ENCODE data around the gene NCKAP5L.
A peak's percentile ranks its signal among the peaks of the same experiment; 100 is the strongest.
"Not testable (repeated sequence)": the region's sequence is repeated elsewhere in the genome, so short reads cannot be mapped to it uniquely, and the experiment has no call there.

NCKAP5L gene, protein sequence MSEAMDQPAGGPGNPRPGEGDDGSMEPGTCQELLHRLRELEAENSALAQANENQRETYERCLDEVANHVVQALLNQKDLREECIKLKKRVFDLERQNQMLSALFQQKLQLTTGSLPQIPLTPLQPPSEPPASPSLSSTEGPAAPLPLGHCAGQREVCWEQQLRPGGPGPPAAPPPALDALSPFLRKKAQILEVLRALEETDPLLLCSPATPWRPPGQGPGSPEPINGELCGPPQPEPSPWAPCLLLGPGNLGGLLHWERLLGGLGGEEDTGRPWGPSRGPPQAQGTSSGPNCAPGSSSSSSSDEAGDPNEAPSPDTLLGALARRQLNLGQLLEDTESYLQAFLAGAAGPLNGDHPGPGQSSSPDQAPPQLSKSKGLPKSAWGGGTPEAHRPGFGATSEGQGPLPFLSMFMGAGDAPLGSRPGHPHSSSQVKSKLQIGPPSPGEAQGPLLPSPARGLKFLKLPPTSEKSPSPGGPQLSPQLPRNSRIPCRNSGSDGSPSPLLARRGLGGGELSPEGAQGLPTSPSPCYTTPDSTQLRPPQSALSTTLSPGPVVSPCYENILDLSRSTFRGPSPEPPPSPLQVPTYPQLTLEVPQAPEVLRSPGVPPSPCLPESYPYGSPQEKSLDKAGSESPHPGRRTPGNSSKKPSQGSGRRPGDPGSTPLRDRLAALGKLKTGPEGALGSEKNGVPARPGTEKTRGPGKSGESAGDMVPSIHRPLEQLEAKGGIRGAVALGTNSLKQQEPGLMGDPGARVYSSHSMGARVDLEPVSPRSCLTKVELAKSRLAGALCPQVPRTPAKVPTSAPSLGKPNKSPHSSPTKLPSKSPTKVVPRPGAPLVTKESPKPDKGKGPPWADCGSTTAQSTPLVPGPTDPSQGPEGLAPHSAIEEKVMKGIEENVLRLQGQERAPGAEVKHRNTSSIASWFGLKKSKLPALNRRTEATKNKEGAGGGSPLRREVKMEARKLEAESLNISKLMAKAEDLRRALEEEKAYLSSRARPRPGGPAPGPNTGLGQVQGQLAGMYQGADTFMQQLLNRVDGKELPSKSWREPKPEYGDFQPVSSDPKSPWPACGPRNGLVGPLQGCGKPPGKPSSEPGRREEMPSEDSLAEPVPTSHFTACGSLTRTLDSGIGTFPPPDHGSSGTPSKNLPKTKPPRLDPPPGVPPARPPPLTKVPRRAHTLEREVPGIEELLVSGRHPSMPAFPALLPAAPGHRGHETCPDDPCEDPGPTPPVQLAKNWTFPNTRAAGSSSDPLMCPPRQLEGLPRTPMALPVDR (N-terminal part only)

DNA sequence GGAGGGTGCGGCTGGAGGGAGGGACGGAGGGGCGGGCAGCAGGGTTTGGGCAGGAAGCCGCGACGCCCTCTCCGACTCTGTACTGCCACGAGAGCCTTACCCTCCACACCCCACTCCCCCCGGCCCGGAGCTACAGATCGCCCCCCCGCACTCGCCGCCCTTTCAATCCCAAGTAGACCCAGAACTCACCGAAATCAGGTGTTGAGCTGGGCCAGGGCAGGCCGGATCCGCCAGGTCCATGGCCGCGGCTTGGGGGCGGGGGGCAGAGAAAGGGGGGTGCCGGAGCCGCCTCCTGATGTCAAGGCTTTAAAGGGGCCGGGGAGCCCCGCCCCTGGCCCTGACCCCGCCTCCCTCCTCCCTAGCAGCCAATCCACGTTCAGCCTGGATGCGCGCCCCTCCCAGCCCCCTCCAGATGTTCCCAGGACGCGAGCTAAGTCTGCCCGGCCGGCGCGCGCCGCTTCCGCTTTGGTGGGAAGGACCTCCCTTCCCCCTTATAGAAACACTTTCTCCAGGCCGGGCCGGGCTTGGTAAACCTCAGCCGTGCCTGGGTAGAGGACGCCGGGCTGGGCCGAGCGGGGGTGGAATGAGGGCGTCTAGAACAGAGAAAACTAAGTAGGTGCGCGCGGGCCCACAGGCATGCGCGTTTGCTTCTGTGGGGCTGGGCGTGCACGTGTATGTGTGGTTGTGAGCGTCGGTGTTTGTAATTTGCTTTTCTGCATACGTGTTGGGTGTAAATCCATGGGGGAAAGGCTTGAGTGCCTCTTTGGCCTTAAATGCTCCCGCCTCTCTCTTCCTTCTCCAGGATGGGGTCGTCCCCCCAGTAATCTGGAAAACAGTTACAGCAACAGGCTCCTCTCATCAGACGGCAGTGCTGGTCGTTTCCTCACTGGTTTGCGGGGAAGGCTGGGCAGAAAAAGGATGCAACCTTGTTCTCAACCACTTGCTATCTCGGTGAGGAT, at the start of gene NCKAP5L:
NCKAP5L (minus strand) TSS at position 281 of the 959 bp plus-strand sequence. CDS start 24,369 bp downstream, outside the sequence.
- DNase-seq = peak; percentile 80

DNA sequence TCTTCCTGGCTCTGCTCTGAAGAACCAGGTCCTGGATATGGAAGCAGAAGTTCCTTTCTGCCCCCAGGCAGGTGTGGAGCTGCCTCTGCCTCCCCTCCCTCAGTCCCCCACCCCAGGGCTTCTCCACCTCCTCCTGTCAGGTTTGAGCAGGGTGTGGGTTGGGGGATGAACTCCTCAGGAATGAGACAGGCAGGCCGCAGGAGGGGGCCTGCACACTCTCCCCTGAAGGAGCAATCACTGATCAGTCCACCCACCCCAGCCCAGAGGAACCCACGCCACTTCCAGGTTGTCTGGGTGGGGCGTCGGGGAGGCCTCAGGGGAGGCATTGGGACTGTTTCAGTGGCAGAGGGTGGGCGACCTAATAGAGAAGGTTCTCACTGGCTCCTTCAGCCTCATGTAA, 48.9 kb upstream of the NCKAP5L start:
- DNase-seq = no peak

DNA sequence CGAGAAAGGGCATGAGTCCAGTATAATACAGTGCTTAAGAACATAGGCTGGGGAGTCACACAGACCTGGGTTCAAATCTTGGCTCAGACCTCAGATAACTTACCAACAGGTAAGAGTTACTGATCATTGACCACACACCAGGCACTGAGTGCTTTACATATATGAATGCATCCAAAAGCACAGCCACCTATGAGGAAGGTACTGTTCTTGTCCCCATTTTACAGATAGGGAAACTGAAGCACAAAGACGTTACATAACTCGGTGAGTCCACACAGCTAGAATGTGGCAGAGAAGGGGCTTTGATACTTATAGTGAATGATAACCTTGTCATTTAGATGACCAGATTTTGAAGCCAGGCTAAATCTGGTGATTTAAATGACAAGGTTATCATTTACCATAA, 47.9 kb upstream of the NCKAP5L start:
- no peak for DNase-seq

DNA sequence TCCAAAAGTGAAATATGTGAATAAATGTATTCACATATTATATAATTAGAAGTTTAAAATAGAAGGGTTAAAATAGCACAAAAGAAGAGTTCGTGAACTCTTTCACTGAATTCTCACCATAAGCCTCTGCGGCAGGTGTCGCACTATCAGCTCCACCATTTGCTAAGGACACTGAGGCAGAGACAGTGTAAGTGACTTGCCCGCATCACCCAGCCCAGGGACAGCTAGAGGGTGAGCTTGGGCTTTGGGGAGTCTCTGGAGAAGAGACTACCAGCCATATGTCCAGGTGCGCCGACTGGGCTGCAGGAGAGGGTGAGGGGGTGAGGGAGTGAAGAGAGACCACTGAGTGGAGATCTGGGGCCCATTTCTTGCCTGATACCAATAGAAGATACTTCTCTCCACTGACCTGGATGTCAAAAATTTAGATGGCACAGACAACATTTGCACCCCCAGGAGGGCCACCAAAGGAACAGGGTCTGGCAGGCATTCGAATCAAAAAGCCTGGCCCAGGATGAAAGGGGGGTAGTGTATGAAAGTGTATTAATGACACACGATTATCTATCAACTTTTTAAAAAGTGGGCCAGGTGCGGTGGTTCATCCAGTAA, 47.0 kb upstream of the NCKAP5L start:
- no peak for DNase-seq

DNA sequence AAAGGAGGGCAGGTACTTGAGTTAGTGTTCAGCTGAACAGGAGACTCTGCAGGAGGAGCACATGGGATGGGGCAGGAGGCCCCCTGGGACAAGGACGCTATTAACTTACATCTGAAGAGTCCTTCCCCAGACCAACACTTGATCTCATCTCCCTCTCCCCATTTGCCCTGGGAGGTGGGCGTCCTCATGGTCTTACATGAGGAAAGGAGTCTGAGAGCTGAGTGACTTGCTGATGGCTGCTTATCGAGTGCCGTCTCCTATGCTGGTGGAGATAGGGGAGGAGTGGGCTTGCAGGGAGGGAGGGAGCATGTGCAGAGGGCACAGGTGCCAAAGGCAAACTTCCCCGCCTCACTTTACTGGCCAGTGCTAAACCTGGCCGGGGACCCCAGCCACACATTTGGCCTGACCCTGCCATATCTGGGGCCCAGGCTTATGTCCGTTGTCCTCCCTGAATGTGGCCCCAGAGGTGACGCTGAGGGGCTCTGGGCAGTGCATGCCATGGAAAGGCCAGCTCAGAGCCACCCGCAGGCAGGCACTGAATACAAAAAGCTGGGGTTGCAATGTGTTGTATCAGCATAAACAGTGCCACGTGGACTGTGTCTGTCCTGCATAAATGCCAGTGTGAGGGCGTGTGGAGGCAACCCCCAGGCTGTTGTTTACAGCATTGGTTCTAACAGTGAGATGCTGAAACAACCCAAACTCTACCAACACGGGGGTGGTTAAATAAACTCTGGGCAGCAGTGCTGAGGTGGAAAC, 46.1 kb upstream of the NCKAP5L start:
- DNase-seq = no peak

DNA sequence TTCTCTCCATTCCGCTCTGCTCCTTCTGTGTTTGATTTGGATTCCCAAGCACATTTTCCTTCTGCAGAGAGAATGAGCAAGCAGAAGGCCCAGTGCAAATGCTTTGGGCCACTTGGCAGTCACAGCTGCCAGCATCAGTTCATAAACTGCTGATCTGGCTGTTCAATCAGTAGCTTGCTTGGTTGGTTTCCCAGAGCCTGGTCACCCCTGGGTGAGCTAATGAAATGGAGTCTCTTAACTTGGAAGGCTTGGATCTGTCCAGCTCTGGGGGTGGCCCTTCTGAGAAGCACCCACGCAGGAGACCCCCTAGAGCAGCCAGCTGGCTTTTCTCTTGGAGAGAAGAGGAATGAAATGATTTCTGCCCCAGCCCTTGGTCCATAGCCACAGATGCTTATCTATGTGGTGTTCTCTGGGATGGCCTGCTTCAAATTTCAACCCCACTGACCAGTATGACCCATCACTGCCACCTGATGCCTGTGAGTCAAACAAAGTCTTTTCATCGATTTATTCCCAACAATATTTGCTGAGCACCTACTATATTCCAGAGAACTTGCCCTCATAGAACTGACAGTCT, 45.2 kb upstream of the NCKAP5L start:
- DNase-seq = no peak

DNA sequence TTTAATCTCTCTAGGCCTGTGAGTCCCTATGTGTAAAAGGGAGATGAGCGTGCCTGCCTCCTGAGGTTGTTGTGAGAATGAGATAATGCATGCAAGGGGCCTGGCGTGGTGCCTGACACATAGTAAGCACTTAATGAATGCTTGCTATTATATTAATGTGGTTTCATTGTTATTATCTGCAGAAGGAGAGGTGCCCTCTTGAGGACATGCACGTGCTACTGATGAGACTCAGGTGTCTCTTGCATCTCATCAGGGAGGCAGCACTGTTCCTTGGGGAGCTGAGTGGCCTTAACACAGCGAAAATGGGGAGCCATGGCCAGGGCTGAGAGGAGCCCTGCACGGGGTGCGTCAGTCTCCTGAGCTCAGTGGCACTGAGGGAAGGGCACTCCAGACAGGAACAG, 44.6 kb upstream of the NCKAP5L start:
- DNase-seq = no peak

DNA sequence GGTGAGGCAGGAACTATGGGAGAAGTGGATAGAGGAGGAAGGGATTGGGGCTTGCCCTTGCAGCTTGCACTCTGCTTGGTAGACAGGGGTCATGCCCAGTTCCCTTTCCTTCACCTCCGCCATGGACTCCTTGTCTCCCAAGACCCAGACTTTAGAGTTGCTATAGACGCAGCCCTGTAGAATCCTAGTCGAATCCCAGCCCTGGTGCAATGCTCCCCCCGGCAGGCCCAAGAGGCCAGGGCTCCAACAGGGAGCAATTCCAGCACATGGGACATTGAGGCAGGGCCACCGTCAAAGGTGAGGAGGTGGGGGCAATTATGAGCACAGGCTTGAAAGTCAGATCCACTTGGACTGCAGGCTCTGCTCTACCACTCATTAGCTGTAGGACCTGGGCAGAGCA, 44.2 kb upstream of the NCKAP5L start:
- no peak for DNase-seq

DNA sequence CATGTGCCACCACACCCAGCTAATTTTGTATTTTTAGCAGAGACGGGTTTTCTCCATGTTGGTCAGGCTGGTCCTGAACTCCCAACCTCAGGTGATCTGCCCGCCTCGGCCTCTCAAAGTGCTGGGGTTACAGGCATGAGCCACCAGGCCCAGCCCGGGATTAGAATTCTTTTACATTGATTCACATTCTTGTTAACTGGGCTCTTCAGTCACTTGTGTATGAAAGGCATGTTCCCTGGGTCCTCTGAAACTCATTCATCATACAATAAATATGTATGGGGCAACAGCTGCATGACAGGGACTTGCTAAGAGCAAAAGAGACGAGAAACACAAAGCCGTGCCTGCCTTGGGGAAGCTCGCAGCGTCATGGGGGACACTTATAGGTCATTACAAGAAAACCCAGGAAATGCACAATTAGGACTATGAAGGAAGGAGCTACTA, 43.6 kb upstream of the NCKAP5L start:
- DNase-seq = not testable (repeated sequence)

DNA sequence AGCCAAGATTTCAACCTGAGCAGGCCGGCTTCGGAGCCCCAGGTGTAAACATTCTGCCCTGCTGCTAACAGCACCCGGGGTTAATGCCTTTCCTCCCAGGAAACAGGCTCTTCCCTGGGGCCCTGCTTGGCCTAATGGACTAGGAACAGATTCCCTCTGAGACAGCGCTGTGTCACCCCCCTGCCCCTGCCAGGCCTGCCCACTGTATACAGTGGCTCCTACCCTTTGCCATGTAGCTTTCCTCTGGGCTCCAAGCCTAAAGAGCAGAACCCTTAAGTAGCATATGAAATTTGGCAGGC, 43.0 kb upstream of the NCKAP5L start:
- no peak for DNase-seq

DNA sequence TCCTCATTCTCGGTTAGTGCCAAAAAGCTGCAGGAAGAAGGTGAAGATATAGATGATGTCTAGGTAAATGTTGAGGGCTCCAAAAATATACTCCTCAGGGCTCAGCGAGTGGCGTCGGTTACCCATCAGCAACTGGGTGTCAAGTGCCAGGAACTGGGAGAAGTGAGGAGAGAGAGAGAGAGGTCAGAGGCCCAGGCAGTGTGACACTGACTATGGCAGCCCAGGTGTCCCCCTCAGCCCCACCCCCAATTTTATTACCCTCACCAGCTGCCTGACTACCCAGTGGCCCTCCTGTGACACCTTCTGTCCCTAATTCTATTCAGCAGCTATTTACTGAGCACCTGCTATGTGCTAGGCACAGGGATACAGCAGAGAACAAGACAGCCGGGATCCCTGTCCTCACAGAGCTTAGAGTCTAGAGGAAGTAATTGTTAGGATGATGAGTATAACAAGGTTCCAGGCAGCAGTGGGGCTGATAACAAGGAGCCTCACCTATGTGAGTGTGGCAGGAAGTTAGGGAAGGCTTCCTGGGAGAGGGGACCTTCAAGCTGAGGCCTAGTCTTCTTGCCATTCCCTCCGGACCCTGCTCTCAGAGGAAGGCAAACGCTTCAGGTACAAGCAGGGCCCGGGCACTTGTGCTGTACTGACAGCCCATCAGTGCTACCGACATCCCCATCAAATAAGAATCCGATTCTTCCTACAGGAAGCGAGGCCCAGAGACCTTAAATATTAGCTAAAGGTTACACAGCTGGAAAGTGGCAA, 42.5 kb upstream of the NCKAP5L start:
- no peak for DNase-seq

DNA sequence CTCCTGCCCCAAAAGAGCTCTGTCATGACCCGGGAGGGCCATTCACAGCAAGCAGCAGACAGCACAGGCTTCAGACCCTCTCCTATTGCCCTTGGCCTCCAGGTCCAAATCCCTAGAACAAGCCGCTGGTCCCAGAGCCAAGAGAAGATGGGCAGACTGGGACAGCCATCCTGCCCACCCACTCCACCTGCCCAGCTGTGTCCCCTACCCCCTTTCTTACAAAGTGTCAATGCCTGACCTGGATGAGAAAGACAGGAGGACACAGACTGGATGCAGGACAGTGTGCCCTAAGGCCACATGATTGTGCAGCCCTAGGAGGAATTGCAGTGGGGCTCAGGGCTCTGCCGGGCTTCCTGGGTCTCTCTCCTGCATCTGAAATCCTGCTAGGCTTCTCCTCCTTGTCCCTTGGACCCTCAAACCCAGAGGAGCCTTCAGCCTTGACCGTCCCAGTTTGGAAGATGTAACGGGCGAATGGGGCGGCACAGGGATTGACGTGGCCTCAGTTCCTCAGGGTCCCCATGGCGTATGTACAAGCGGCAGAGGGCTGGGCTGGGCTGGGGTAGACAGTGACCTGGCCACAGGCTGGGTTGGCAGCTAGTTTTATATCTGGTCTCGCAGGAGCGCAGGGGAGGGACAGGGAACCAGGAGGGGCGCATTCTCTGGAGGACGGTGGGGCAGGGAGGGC, 41.7 kb upstream of the NCKAP5L start:
- DNase-seq = no peak

DNA sequence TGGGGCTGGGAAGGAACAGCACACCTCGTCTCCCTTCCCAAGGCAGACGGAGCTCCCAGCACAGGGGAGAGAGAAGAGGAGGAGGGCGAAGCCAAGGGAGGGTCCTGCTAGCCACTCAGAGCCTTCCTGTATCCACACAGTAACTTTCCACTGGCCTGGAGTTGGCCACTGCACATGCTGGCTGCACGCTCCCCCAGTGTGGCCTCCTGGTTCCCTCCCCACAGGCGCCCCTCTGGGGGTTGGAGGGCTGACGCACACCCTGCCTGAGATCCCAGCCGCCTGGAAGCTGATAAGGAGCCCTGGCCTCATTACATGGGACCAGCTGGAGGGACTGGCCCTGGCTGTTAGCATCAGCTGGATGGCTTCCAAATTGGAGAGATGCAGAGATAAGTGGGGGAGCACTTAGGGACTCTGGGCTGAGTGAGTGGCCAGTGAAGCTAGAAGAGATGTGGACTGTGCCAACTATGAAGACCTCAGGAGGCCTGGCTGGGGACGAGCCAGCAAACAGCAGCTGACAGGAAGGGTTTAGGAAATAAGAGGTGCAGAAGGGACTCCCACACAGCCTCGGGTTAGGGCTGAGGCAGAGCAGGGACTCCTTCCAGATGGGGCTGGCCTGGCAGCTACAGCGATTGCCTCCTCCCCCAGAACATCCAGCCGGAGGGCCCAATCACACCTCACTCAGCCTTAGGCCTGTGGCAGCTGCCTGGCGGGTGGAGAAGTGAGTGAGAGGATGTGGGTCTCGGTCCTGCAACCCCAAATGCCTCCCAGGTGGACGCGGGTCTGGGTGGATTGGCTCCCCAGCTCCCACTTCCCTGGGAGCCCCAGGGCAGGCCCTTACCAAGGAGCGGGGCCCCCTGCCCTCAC, 41.0 kb upstream of the NCKAP5L start:
- DNase-seq = peak; percentile 81

DNA sequence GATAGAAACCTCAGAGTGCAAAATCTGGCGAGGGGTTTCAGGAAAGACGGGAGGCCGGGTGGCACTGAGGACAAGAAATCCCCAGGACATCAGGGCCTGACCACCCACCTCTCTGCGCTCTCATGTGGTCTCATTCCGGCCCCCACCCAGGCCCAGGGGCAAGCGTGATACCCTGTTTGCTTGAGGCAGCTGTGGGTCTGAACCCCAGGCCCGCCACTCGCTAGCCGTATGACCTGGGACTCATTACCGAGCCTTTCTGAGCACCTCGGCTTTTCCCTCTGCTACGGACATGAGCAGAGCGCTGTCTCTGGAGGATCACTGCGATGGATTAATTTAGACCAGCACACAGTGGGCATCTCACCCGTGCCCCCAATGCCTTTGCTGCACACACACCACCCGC, 40.2 kb upstream of the NCKAP5L start:
- DNase-seq = no peak

DNA sequence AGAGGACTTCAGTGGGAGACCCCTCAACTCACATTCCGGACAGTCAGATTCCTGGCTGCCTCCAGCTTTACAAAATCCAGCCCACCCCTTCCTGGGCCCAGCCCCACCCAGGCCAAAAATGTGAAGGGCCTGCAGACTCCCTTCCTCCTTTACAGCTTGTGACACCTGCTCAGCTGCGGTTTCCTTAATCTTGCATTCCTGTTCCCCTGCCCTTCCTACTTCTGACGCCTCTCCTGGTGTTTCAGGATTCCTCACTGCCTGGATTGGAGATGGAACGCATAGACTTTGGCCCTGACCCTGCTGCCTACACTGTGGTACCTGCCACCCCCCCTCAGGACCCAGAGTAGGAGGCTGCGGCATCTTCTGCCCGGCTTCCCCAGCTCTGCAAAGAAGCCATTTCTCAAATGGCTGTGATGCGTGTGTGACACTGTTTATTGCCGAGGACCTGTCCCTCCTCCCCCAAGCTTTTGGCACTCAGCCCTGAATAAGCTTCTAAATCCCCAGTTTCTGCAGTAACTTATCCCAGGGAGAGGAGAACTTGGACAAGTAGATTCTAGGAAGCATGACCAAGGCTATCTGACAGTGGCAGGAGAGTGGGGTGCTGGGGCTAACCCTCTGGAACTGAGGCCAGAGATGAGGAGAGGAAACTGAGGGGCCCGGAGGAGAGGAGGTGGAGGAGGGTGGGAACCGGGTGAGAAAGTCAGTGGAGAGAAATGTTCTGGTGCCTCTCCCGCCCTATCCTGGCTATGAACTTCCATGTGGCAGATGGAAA, 39.5 kb upstream of the NCKAP5L start:
- no peak for DNase-seq

DNA sequence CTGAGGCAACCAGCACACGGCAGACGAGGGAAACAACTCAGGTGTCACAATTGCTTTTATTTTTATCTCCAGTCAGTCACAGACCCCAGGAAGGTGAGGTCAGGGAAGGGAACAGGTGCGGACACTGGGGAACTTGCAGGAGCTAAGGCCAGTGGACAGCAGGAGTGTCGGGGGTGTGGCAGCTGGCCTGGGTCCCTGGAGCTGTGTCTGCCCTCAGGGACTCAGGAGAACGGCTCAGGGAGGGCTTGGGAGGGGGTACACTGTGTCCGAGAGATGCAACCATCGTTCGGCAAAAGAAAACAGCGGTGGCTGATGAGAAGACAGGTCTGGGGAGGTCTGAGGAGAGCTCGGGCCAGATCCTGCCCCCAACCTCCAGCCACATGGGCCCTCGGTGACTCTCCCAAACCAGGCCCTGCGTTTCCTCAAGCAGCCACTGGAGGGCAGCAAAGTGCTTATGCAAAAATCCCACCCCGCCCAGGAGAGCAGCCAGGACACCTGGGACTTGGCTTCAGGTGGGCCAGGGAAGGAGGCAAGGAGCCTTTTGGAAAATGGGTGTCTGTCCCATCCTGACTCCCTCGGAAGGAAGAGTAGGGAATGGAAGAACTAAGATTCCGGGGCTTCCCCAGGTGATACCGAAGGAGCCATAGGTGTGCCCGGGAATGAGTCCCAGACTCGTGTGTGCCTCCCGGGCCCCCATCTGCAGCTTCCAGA, 38.8 kb upstream of the NCKAP5L start:
- no peak for DNase-seq

DNA sequence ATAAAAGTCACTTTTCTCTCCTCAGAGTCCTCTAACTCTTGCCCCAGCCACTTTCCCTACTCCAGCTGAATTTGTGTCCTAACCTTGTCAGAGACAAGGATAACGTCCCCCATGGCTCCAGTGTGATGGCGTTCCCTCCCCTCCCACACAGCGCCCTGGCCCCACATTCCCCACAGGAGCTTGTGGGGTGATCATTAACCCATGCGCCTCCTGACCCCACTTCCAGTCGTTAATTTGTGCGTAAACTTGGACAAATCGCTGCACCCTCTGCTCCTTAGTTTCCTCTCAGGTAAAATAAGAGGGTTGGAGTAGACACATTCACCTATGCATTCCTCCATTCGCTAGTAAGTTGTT, 37.5 kb upstream of the NCKAP5L start:
- DNase-seq = no peak
